ENCODE measurements around the gene ABCC5. TPM values are rescaled to one million over a fixed set of nuclear protein-coding genes. Genes with fewer than 3 reads are reported as not detected.

ABCC5 gene
- total RNA-seq, 1 experiment from 2014 or later, result 37.6 TPM

DNA sequence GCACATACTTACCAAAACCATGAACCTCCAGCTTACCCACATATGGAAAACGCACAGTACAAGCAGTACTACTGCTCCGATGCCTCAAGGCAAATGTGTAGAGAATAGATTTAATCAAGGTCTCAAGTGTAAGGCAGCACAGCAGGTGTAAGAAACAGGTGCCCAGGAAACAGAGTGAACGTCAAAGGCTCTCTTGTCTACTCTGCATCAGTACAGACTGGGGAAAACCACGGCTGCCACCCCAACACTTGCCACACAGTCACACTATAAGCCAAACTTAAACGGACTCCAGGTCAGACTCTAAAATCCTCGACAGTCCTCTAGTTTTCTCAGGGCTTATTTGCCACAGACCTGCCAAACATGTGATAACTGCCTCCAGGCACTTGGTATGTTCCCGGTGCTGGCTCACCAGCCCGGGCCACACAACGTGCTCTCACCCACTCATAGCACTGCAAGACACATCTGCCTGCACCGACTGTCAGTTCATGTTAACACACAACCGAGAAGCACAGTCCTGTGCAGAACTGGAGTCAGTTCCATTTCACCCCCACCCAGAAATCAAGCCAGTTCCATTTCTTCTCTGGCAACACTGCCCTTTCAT is 30.6 kb downstream of the ABCC5 start:
- WGBS (ENCODE audit: extremely low coverage, insufficient read length, low lambda C conversion rate), result no CpG with 5 or more reads among the region's 11 CpGs
- Histone ChIP-seq H3K18ac (ENCODE audit: insufficient read length, low read depth, low read length) (no peak overlapping the region), H3K27ac (ENCODE audit: insufficient read length, low read depth, low read length) (no peak overlapping the region), H3K9ac (ENCODE audit: extremely low read depth, insufficient read length, low read length) (no peak overlapping the region), H3K4me2 (ENCODE audit: insufficient read depth, insufficient read length, low read length) (no peak overlapping the region), H2BK5ac (ENCODE audit: insufficient read length, low read length) (no peak overlapping the region), H4K91ac (ENCODE audit: insufficient read length, low read depth, low read length) (no peak overlapping the region), H3K79me2 (ENCODE audit: insufficient read depth, low read length) (no peaks in the 10 kb centered on the region), H3K23ac (ENCODE audit: insufficient read length, low read depth, low read length) (no peak overlapping the region), H3K4me1 (ENCODE audit: insufficient read depth, low read length) (peaks cover 8% of the 10 kb centered on the region; the same call in 1 of the 2 replicates), H3T11ph (ENCODE audit: low read length) (no peak overlapping the region), H2AFZ (ENCODE audit: low read length) (no peak overlapping the region), H3K23me2 (ENCODE audit: insufficient read length, low read depth, low read length, poor library complexity, severe bottlenecking) (no peaks in the 10 kb centered on the region), H2BK15ac (ENCODE audit: low read depth, low read length) (no peak overlapping the region), H4K5ac (ENCODE audit: insufficient read length, low read depth, low read length) (no peak overlapping the region), H3K9me3 (ENCODE audit: control insufficient read depth, low read depth, low read length) (no peaks in the 10 kb centered on the region), H3K4ac (ENCODE audit: low read depth, low read length) (no peak overlapping the region), H3K56ac (ENCODE audit: insufficient read length, low read depth, low read length) (no peak overlapping the region), H2BK12ac (ENCODE audit: insufficient read length, low read depth, low read length) (no peak overlapping the region), H2AK5ac (ENCODE audit: insufficient read length, low read length) (no peak overlapping the region), H2BK120ac (ENCODE audit: low read depth, low read length, poor library complexity, severe bottlenecking) (no peak overlapping the region), H4K8ac (replicated peaks; ENCODE audit: insufficient read length, low read depth, low read length) (no peak overlapping the region), H3K27me3 (ENCODE audit: insufficient read depth, low read length) (no peaks in the 10 kb centered on the region), H3K79me1 (ENCODE audit: insufficient read depth, low read depth, low read length, poor library complexity, severe bottlenecking) (no peaks in the 10 kb centered on the region), H4K20me1 (ENCODE audit: control insufficient read depth, insufficient read depth, insufficient read length) (no peaks in the 10 kb centered on the region), H3K14ac (ENCODE audit: insufficient read depth, low read length) (no peak overlapping the region), H2BK20ac (ENCODE audit: low read depth, low read length, poor library complexity, severe bottlenecking) (no peak overlapping the region)
- DNase-seq, result no peak
- H3K4me1 Mint-ChIP-seq, result peaks cover 20 to 21% of the 10 kb centered on the region in 2 experiments
- H3K36me3 Mint-ChIP-seq (ENCODE audit: insufficient read depth in 1 of 3, low read depth in 3 of 3), result peaks cover 16 to 45% (median 42%) of the 10 kb centered on the region in 3 experiments; a peak in 6 of 7 replicates
- peak overlapping the region; percentile 31 to 79 (median 59); a peak in 4 of 7 replicates for H3K27ac Mint-ChIP-seq
- TF ChIP-seq, protein P1, sequence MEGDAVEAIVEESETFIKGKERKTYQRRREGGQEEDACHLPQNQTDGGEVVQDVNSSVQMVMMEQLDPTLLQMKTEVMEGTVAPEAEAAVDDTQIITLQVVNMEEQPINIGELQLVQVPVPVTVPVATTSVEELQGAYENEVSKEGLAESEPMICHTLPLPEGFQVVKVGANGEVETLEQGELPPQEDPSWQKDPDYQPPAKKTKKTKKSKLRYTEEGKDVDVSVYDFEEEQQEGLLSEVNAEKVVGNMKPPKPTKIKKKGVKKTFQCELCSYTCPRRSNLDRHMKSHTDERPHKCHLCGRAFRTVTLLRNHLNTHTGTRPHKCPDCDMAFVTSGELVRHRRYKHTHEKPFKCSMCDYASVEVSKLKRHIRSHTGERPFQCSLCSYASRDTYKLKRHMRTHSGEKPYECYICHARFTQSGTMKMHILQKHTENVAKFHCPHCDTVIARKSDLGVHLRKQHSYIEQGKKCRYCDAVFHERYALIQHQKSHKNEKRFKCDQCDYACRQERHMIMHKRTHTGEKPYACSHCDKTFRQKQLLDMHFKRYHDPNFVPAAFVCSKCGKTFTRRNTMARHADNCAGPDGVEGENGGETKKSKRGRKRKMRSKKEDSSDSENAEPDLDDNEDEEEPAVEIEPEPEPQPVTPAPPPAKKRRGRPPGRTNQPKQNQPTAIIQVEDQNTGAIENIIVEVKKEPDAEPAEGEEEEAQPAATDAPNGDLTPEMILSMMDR (conservative IDR thresholded peaks at IDR 0.05), result no peak
- H3K9me3 Mint-ChIP-seq, result no peaks in the 10 kb centered on the region
- no peak overlapping the region for H3K4me3 Mint-ChIP-seq
- no peaks in the 10 kb centered on the region for H3K27me3 Mint-ChIP-seq (ENCODE audit: low read depth)
